GM12892 (cell line): ENCODE measurements around the gene NDST4.

Experiments used
- DNase-seq: peaks from one replicate; pipeline ENCODE4 v3.0.0; 2011; ENCODE audit not compliant: insufficient read length
- FAIRE-seq: peaks from 2 replicates; lab custom pipeline; 2011; peaks lifted over from hg19 to GRCh38; lab: Jason Lieb, UNC
- POLR2A ChIP-seq: IDR thresholded peaks from 2 replicates; pipeline ENCODE4 v1.6.1; 2011; ENCODE audit warnings: low read depth, low read length, control low read depth
- POLR2AphosphoS5 ChIP-seq: IDR thresholded peaks from 2 replicates; pipeline ENCODE4 v1.6.1; 2011; ENCODE audit warnings: low read depth, low read length, control low read depth
- TAF1 ChIP-seq: IDR thresholded peaks from 2 replicates; pipeline ENCODE4 v1.6.1; 2011; ENCODE audit warnings: low read depth, mild to moderate bottlenecking, control low read depth, low read length, borderline replicate concordance

NDST4 gene

GRCh38 chr4:115119804-115120352 is 6.5 kb upstream of the NDST4 start:
- TF ChIP-seq TAF1 = no peak
- TF ChIP-seq POLR2A = no peak
- TF ChIP-seq POLR2AphosphoS5 = no peak
- FAIRE-seq = no peak
- no peak for DNase-seq

GRCh38 chr4:115117651-115118050 is 4.2 kb upstream of the NDST4 start:
- DNase-seq (no peak), FAIRE-seq (no peak)
- no peak for TF ChIP-seq POLR2AphosphoS5
- no peak for TF ChIP-seq TAF1
- no peak for TF ChIP-seq POLR2A

GRCh38 chr4:115110191-115111181 is 2.9 kb downstream of the NDST4 start:
- TF ChIP-seq POLR2AphosphoS5 (no peak), TAF1 (no peak), POLR2A (no peak)

GRCh38 chr4:115108850-115109249 is 4.6 kb downstream of the NDST4 start:
- no peak for FAIRE-seq
- DNase-seq = no peak
- TF ChIP-seq POLR2AphosphoS5 (no peak), POLR2A (no peak), TAF1 (no peak)

More at GRCh38 chr4:115110191-115111181, 2.9 kb downstream of the NDST4 start:
- FAIRE-seq (no peak), DNase-seq (no peak)

GRCh38 chr4:115107411-115107810 is 6.0 kb downstream of the NDST4 start:
- DNase-seq = no peak
- TF ChIP-seq POLR2AphosphoS5 = no peak
- TF ChIP-seq POLR2A = no peak
- no peak for FAIRE-seq

GRCh38 chr4:115101675-115102074 is 11.7 kb downstream of the NDST4 start:
- DNase-seq (no peak), FAIRE-seq (no peak)
- TF ChIP-seq POLR2AphosphoS5 = no peak
- TF ChIP-seq POLR2A = no peak
- TF ChIP-seq TAF1 = no peak

GRCh38 chr4:115090483-115091075 is 22.8 kb downstream of the NDST4 start:
- DNase-seq = no peak
- TF ChIP-seq TAF1 (no peak), POLR2AphosphoS5 (no peak), POLR2A (no peak)
- peak; percentile 50 for FAIRE-seq

- FAIRE-seq (no peak), DNase-seq (no peak)
- TF ChIP-seq POLR2AphosphoS5 = no peak
- no peak for TF ChIP-seq TAF1
- no peak for TF ChIP-seq POLR2A
Measured at GRCh38 chr4:115082633-115083032, 30.8 kb downstream of the NDST4 start.

GRCh38 chr4:115076691-115077090 is 36.7 kb downstream of the NDST4 start:
- no peak for TF ChIP-seq TAF1
- DNase-seq = no peak
- no peak for FAIRE-seq

GRCh38 chr4:115058533-115058932 is 54.9 kb downstream of the NDST4 start:
- FAIRE-seq (no peak), DNase-seq (no peak)
- TF ChIP-seq POLR2A = no peak
- TF ChIP-seq POLR2AphosphoS5 = no peak
- no peak for TF ChIP-seq TAF1

GRCh38 chr4:115054836-115055235 is 58.6 kb downstream of the NDST4 start:
- TF ChIP-seq TAF1 (no peak), POLR2AphosphoS5 (no peak), POLR2A (no peak)
- FAIRE-seq (no peak), DNase-seq (no peak)

- FAIRE-seq (no peak), DNase-seq (no peak)
- TF ChIP-seq POLR2AphosphoS5 = no peak
Measured at GRCh38 chr4:115053313-115053712, 60.1 kb downstream of the NDST4 start.

- no peak for FAIRE-seq
- TF ChIP-seq POLR2AphosphoS5 (no peak), POLR2A (no peak), TAF1 (no peak)
- no peak for DNase-seq
Measured at GRCh38 chr4:115042496-115042895, 70.9 kb downstream of the NDST4 start.

GRCh38 chr4:115030281-115030680 is 83.1 kb downstream of the NDST4 start:
- no peak for TF ChIP-seq POLR2A
- no peak for TF ChIP-seq POLR2AphosphoS5
- no peak for TF ChIP-seq TAF1
- no peak for DNase-seq
- no peak for FAIRE-seq
